SK-N-SH treated with all-trans-retinoic acid at 6 μM for 48 hours (cell line): Measurements from ENCODE around the gene OR10AD1.
A peak's percentile ranks its signal among the peaks of the same experiment; 100 is the strongest.

Source experiments
- ATAC-seq: fragments of 200-7000 bp; cut with Tn5 transposase; 3 replicates; pipeline ENCODE4 v1.9.1; 2020; ENCODE audit warnings: mild to moderate bottlenecking, moderate library complexity
- ARNTL ChIP-seq: fragments of 450-650 bp; formaldehyde crosslinking; IDR thresholded peaks from 2 replicates; pipeline ENCODE4 v1.5.0; 2020; ENCODE audit warnings: low read depth, mild to moderate bottlenecking, moderate library complexity, borderline replicate concordance
- BACH2 ChIP-seq: fragments of 250-450 bp; sonication (Bioruptor Pico); IDR thresholded peaks from 2 replicates; pipeline ENCODE4 v1.9.0; 2021; ENCODE audit warnings: mild to moderate bottlenecking, borderline replicate concordance
- CSDC2 ChIP-seq: fragments of 250-450 bp; sonication (Bioruptor Pico); IDR thresholded peaks from 2 replicates; pipeline ENCODE4 v1.5.0; 2020; ENCODE audit warnings: mild to moderate bottlenecking, moderate library complexity
- ESRRG ChIP-seq: fragments of 250-450 bp; sonication (Bioruptor Pico); IDR thresholded peaks from 2 replicates; pipeline ENCODE4 v1.6.1; 2021; ENCODE audit warnings: mild to moderate bottlenecking
- ISL1 ChIP-seq: fragments of 250-450 bp; sonication (Bioruptor Pico); IDR thresholded peaks from 2 replicates; pipeline ENCODE4 v2.1.2; 2022; ENCODE audit warnings: mild to moderate bottlenecking, moderate library complexity
- OSR1 ChIP-seq: fragments of 250-450 bp; sonication (Bioruptor Pico); IDR thresholded peaks from 2 replicates; pipeline ENCODE4 v1.8.0; 2022; ENCODE audit warnings: moderate library complexity, mild to moderate bottlenecking, inconsistent platforms
- PATZ1 ChIP-seq: fragments of 250-450 bp; sonication (Bioruptor Pico); IDR thresholded peaks from 2 replicates; pipeline ENCODE4 v1.8.0; 2020; ENCODE audit warnings: mild to moderate bottlenecking, moderate library complexity, borderline replicate concordance
- POU6F1 ChIP-seq: fragments of 250-450 bp; sonication (Bioruptor Pico); IDR thresholded peaks from 2 replicates; pipeline ENCODE4 v1.8.0; 2021; ENCODE audit warnings: low read depth, mild to moderate bottlenecking, moderate library complexity, borderline replicate concordance
- RARB ChIP-seq: fragments of 250-450 bp; sonication (Bioruptor Pico); IDR thresholded peaks from 2 replicates; pipeline ENCODE4 v1.8.0; 2021; ENCODE audit warnings: mild to moderate bottlenecking, moderate library complexity
- SNAI2 ChIP-seq: fragments of 250-450 bp; sonication (Bioruptor Pico); IDR thresholded peaks from 2 replicates; pipeline ENCODE4 v1.5.0; 2020; ENCODE audit warnings: mild to moderate bottlenecking, moderate library complexity
- TCF4 ChIP-seq: fragments of 250-450 bp; sonication (Bioruptor Pico); IDR thresholded peaks from 2 replicates; pipeline ENCODE4 v1.8.0; 2021; ENCODE audit warnings: mild to moderate bottlenecking, moderate library complexity, borderline replicate concordance
- TOX ChIP-seq: fragments of 250-450 bp; sonication (Bioruptor Pico); IDR thresholded peaks from 2 replicates; pipeline ENCODE4 v1.8.0; 2021; ENCODE audit warnings: mild to moderate bottlenecking, moderate library complexity, borderline replicate concordance
- TSHZ2 ChIP-seq: fragments of 250-450 bp; sonication (Bioruptor Pico); IDR thresholded peaks from 2 replicates; pipeline ENCODE4 v1.5.0; 2020; ENCODE audit warnings: mild to moderate bottlenecking, moderate library complexity
- ZC3H10 ChIP-seq: fragments of 250-450 bp; sonication (Bioruptor Pico); IDR thresholded peaks from 2 replicates; pipeline ENCODE4 v1.5.1; 2021; ENCODE audit warnings: mild to moderate bottlenecking, moderate library complexity
- ZFP3 ChIP-seq: fragments of 250-450 bp; sonication (Bioruptor Pico); IDR thresholded peaks from 2 replicates; pipeline ENCODE4 v1.5.0; 2020; ENCODE audit warnings: mild to moderate bottlenecking, moderate library complexity
- ZFP30 ChIP-seq: fragments of 450-650 bp; formaldehyde crosslinking; IDR thresholded peaks from 2 replicates; pipeline ENCODE4 v1.5.0; 2022; ENCODE audit warnings: mild to moderate bottlenecking, moderate library complexity
- TF ChIP-seq, protein P1 (sequence below): fragments of 250-450 bp; sonication (Bioruptor Pico); IDR thresholded peaks from 2 replicates; pipeline ENCODE4 v1.5.1; 2020; ENCODE audit warnings: low read depth, mild to moderate bottlenecking, moderate library complexity
- TF ChIP-seq, protein P2 (sequence below): fragments of 250-450 bp; sonication (Bioruptor Pico); IDR thresholded peaks from 2 replicates; pipeline ENCODE4 v1.5.1; 2021; ENCODE audit warnings: mild to moderate bottlenecking, moderate library complexity

Gene OR10AD1

DNA sequence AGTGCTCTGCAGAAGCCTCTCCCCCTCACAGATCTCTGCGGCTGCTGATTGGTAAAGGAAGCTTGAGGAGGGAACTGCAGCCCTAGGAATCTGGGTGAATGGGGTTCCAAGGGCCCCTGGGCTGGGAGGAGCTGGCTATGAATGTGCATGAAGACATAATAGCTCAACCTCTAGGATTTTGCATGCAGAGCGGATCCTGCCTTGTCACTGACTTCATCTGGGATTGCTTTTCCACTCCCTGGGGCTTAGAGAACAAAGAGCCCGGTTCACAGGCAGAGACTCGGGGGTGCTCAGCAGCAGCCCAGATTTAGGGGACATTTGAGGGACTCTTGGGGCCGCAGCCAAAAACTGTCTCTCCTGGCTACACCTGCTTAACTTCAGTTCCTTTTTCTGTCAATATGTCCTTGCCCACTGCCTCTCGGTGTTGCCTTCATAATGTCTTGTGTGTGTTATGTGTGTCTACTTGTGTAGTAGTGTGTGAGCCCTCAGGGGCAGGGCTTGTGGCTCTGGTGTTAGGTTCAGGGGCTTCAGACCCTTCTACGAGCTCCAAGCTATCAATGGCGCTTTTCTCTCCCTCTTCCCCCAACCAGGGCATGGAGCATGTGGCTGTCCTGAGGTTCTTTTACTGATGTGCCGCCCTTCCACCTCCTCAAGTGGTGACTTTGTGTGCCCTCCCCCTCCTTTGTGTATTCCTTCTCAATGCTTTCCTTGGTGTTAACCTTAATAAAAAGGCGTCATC is 17.7 kb downstream of the OR10AD1 start (continued):
- TF ChIP-seq, protein P1, sequence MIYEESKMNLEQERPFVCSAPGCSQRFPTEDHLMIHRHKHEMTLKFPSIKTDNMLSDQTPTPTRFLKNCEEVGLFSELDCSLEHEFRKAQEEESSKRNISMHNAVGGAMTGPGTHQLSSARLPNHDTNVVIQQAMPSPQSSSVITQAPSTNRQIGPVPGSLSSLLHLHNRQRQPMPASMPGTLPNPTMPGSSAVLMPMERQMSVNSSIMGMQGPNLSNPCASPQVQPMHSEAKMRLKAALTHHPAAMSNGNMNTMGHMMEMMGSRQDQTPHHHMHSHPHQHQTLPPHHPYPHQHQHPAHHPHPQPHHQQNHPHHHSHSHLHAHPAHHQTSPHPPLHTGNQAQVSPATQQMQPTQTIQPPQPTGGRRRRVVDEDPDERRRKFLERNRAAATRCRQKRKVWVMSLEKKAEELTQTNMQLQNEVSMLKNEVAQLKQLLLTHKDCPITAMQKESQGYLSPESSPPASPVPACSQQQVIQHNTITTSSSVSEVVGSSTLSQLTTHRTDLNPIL (CRISPR knock-in tag): no peak
- no peak for TF ChIP-seq SNAI2 (CRISPR knock-in tag)

DNA sequence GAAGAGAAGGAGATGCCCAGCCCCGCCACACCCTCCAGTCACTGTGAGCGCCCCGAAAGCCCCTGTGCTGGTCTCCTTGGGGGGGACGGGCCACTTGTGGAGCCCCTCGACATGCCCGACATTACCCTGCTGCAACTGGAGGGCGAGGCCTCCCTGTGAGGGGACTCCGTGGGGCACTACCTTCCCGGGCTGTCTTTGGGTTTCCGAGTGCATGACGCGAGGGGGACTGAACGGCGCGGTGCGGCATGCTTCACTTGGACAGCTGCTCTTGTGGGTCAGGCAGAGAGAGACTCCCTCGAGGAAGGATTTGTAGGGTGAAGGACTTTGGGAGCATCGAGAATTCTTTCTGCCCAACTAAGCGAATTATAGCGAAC is 18.6 kb downstream of the OR10AD1 start:
- TF ChIP-seq TSHZ2: no peak
- no peak for TF ChIP-seq ZC3H10
- TF ChIP-seq BACH2 (CRISPR knock-in tag): no peak
- TF ChIP-seq POU6F1 (CRISPR knock-in tag): no peak
- TF ChIP-seq, protein P1 (CRISPR knock-in tag): no peak
- TF ChIP-seq OSR1: no peak
- no peak for TF ChIP-seq ZFP3
- ATAC-seq: no peak

- TF ChIP-seq ZFP30 (no peak), ISL1 (CRISPR knock-in tag) (no peak), ARNTL (no peak), ZC3H10 (no peak), POU6F1 (CRISPR knock-in tag) (no peak), PATZ1 (CRISPR knock-in tag) (no peak), BACH2 (CRISPR knock-in tag) (no peak), CSDC2 (CRISPR knock-in tag) (no peak), TCF4 (no peak), TSHZ2 (no peak), TOX (CRISPR knock-in tag) (no peak), OSR1 (no peak), SNAI2 (CRISPR knock-in tag) (no peak), RARB (CRISPR knock-in tag) (no peak), ESRRG (no peak), ZFP3 (no peak)
- TF ChIP-seq, protein P1 (CRISPR knock-in tag): no peak
- TF ChIP-seq, protein P2, sequence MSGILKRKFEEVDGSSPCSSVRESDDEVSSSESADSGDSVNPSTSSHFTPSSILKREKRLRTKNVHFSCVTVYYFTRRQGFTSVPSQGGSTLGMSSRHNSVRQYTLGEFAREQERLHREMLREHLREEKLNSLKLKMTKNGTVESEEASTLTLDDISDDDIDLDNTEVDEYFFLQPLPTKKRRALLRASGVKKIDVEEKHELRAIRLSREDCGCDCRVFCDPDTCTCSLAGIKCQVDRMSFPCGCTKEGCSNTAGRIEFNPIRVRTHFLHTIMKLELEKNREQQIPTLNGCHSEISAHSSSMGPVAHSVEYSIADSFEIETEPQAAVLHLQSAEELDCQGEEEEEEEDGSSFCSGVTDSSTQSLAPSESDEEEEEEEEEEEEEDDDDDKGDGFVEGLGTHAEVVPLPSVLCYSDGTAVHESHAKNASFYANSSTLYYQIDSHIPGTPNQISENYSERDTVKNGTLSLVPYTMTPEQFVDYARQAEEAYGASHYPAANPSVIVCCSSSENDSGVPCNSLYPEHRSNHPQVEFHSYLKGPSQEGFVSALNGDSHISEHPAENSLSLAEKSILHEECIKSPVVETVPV (CRISPR knock-in tag): no peak
- ATAC-seq: peak; percentile 9
Measured at GRCh38 chr12:48183876-48184548, 19.1 kb downstream of the OR10AD1 start.
